Epidermal melanocyte (primary cell): ENCODE measurements around the gene ANKRD33B.
"Not testable (repeated sequence)": the region's sequence is repeated elsewhere in the genome, so short reads cannot be mapped to it uniquely, and the experiment has no call there.

Source experiments
- DNase-seq: peaks from one replicate; pipeline ENCODE4 v3.0.0; 2011; ENCODE audit warnings: low spot score; ENCODE audit not compliant: insufficient read length

The ANKRD33B gene

GRCh38 chr5:10536931-10537579 lies 26.8 kb upstream of the ANKRD33B start:
- DNase-seq, result no peak

GRCh38 chr5:10537624-10538023 lies 26.2 kb upstream of the ANKRD33B start:
- DNase-seq, result no peak

GRCh38 chr5:10538103-10538788 lies 25.6 kb upstream of the ANKRD33B start:
- no peak for DNase-seq

- no peak for DNase-seq
These were observed 24.8 kb upstream of the ANKRD33B start for GRCh38 chr5:10538789-10539686.

- DNase-seq, result no peak
These were observed 24.2 kb upstream of the ANKRD33B start for GRCh38 chr5:10539687-10539998.

GRCh38 chr5:10540036-10540544 lies 23.8 kb upstream of the ANKRD33B start:
- DNase-seq, result no peak

GRCh38 chr5:10540951-10541646 lies 22.8 kb upstream of the ANKRD33B start:
- no peak for DNase-seq

GRCh38 chr5:10542055-10542550 lies 21.8 kb upstream of the ANKRD33B start:
- DNase-seq, result no peak

GRCh38 chr5:10543585-10544040 lies 20.3 kb upstream of the ANKRD33B start:
- DNase-seq, result no peak

GRCh38 chr5:10545084-10545483 lies 18.8 kb upstream of the ANKRD33B start:
- no peak for DNase-seq

- no peak for DNase-seq
These were observed 17.7 kb upstream of the ANKRD33B start for GRCh38 chr5:10546186-10546585.

- DNase-seq, result no peak
These were observed 15.3 kb upstream of the ANKRD33B start for GRCh38 chr5:10548418-10549122.

- not testable (repeated sequence) for DNase-seq
These were observed 14.8 kb upstream of the ANKRD33B start for GRCh38 chr5:10549123-10549514.

GRCh38 chr5:10550222-10550995 lies 13.5 kb upstream of the ANKRD33B start:
- DNase-seq, result no peak

GRCh38 chr5:10551782-10552138 lies 12.1 kb upstream of the ANKRD33B start:
- no peak for DNase-seq

GRCh38 chr5:10552183-10553143 lies 11.4 kb upstream of the ANKRD33B start:
- DNase-seq, result no peak

GRCh38 chr5:10553476-10553875 lies 10.4 kb upstream of the ANKRD33B start:
- no peak for DNase-seq

GRCh38 chr5:10555277-10555684 lies 8.6 kb upstream of the ANKRD33B start:
- no peak for DNase-seq
